ENCODE measurements around the gene MT2A.
A peak's percentile ranks its signal among the peaks of the same experiment; 100 is the strongest.

MT2A gene

GRCh38 chr16:56600398-56600999, 7.9 kb upstream of the MT2A start:
- DNase-seq = peak; percentile 44

DNA sequence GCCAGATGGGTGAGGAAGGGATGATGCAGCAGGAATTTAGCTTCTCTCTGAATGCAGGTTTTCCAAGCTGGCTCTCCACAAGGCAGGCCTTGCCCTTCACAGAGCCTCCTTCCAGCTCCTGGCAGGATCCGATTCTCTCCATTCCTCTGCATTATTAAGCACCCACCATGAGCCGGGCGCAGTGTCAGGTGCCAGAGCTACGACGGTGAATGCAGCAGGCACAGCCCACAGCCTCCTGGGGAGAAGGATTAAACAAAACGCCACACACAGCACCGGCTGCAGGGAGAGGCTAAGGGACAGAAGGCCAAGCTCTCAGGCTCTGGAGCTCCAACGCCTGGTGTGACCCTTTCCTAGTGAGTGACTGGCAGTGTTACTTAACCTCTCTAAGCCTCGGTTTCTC, 7.1 kb upstream of the MT2A start:
- no peak for DNase-seq

DNA sequence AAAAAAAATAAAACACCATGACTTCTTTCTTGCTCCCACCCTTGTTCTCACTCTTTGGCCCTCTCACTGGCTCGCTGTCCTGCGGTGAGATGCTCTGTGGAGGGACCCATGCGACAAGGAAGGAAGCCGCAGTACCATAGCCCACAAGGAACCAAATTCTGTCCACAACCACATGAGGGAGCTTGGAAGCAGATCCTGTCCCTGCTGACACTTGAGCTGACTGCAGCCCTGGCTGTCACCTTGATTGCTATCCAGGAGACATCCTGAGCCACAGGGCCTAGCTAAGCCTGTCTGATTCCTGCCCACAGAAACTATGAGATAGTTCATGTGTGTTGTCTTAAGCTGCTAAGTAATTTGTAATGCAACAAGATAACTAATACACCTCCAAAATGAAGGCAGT, 4.8 kb upstream of the MT2A start:
- DNase-seq = peak; percentile 44

GRCh38 chr16:56604966-56605365, 3.4 kb upstream of the MT2A start:
- DNase-seq = no peak

DNA sequence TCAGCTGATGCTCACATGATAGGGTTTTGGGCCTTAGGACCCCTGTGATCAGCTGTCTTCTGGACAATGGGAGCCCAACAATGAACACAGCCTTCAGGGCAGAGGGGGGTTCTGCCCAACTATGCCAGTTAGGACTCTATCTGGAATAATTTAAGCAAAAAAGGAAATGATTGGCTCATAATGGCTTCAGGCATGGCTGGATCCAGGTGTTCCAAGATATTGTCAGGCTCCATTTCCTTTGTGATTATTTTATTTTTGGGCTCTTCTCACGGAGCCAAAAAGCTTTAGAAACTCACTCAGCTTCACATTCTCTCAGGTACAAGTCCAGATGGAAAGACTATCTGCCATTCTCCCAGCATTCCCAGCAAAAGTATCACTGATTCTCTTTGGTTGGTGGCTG, 2.9 kb upstream of the MT2A start:
- DNase-seq = no peak

GRCh38 chr16:56606071-56606475, 2.3 kb upstream of the MT2A start:
- DNase-seq = no peak

- DNase-seq = no peak
Measured at GRCh38 chr16:56606476-56607108, 1.8 kb upstream of the MT2A start.

GRCh38 chr16:56607109-56607618, 1.2 kb upstream of the MT2A start:
- no peak for DNase-seq

DNA sequence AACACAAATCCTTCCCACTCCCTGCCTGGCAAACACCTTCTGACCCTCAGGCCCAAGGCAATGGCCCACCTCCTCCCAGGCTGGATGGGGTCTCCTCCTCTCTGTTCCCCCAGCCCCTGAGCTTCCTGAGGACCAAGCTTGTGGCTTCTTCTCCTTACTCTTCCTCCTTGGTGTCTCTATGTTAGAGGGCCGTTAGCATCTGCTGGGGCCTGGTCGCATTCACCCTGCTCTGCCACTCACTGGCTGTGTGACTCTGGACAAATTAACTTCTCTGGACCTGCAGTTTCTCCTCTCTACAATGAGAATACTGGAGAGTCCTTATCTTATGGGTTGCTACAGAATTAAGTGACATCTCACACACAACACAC, 725 bp upstream of the MT2A start:
- DNase-seq = no peak

DNA sequence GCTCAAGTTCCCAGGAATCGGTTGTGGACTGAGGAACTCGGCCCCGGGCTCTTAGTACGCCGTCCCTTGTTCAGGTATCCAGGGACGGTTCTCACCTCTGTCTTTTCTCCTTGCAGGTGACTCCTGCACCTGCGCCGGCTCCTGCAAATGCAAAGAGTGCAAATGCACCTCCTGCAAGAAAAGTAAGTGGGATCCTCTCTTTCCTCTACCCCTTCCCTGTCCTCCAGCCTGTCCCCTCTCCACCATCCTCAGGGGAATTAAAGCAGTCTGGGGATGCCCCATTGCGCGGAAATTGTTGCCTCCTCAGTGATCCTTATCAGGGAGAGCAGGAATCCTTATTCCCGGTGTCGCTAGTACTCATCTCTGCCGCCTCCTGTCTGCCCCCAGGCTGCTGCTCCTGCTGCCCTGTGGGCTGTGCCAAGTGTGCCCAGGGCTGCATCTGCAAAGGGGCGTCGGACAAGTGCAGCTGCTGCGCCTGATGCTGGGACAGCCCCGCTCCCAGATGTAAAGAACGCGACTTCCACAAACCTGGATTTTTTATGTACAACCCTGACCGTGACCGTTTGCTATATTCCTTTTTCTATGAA, 585 bp downstream of the MT2A start:
- no peak for DNase-seq

- DNase-seq = peak; percentile 41
Measured at GRCh38 chr16:56609463-56609921, 1.1 kb downstream of the MT2A start.

DNA sequence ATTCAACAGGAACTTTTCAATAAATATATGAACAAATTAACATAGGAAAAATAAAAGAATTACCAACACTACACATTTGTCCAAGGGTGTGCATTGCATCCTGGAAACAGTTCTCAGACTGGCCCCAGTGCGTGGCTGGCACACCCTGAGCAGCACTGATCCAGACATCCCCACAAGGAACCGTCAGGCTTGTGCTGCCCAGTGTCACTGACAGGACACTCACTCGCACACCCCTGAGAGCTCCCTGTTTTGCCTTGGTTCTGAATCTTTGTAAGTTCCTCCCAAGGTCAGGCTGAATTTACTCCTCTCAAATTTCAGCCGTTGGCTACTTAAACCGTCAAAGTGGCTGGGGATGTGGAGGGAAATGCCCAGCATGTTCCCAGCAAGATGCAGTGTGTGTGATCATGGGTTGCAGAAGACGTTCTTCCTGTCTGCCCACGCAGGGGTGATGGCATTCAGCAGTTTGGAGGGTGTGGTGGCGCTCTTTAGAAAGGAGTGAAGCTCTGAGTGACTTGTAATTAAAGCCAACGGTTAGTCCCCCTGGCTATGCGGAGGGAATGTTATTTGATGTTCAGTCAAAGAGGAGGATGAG, 1.7 kb downstream of the MT2A start:
- no peak for DNase-seq

DNA sequence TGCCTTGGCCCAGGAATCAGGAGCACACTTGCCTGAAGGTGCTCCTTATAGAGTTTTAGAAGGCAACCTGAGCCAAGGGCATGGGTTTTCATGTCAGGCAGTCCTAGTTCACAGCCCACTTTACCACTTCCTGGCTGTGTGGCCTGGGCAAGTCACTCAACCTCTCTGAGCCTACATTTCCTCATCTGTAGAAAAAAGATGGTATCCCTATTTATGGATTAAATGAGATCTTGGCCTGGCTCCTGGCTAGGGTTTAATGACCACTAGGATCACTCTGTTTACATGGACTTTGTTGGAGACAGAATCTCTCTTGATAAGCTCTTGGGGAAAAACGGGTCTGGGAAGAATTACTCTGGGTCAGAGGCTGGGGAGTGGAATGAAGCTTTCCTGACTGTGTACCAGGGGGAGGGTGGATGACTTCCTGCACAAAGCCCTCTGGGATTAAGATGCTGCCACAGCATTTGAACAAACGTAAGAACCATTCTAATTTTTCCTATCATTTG, 2.3 kb downstream of the MT2A start:
- no peak for DNase-seq

GRCh38 chr16:56611281-56611833, 3.0 kb downstream of the MT2A start:
- DNase-seq = no peak

GRCh38 chr16:56613706-56614105, 5.3 kb downstream of the MT2A start:
- no peak for DNase-seq

- no peak for DNase-seq
Measured at GRCh38 chr16:56614549-56614991, 6.2 kb downstream of the MT2A start.

DNA sequence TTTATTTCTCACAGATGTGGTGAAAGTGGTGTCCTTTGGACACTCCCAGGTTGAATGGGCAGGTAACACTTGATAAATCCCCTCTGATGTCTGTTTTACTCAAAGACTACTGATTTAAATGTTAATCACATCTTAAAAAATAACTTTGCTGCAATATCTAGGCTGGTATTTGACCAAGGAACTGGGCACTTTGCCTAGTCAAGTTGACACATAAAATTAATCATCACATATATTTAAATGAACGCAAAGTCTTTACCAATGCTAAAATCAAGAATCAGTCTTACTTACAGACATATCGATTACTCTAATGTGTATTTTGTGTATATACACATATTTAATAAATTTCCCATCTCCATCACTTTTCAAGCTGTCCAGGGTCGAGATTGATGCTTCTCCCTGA, 7.0 kb downstream of the MT2A start:
- DNase-seq = no peak

DNA sequence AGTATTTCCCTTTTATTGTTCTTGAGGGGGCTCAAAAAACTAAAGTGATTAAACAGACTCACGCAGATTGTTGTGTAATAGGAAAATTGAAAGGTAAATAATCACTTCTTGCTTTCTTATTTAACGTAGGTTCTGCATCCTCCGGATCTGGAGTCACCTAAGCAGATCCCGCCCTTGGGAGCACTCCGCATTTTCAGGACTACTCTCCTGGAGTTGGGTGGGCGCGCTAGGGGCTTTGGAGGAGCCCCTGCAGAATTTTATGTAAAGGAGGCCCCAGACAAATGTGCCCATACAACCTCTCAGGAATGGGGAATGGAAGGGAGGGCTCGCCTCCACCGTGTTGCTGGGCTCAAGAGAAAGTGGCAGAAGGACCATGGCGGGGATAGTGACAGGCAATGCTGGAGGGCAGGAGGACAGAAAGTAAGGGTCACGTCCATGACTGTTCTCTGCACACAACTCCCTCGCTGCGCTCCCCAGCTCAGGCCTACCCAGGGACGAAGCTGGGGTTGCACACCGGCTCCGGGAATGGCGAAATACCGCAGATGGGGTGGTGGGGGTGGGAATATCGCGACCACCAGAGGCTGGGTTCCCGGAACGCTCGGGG, 8.3 kb downstream of the MT2A start:
- no peak for DNase-seq

- no peak for DNase-seq
Measured at GRCh38 chr16:56617212-56618085, 9.1 kb downstream of the MT2A start.

- no peak for DNase-seq
Measured at GRCh38 chr16:56618138-56618537, 9.8 kb downstream of the MT2A start.

DNA sequence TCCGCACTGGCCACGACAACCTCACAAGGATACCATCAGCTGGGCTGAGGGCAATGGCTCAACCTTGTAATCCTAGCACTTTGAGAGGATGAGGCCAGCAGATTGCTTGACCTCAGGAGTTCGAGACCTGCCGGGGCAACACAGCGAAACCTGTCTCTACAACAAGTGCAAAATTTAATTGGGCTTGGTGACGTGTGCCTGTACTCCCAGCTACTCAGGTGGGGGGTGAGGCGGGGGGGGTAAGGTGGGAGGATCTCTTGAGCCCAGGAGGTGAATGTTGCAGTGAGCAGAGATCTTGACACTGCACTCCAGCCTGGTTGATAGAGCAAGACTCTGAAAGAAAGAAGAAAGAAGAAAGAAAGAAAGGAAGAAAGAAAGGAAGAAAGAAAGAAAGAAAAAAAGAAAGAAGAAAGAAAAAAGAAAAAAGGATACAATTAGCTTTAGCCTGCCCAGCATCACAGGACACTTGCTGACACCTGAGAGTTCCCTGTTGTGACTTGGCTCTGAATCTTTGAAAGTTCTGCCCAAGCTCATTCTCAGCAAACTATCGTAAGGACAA, 12.0 kb downstream of the MT2A start:
- no peak for DNase-seq

All from NCI-H1694 (cell line).